HG02840 (cell line): ENCODE measurements around the gene XBP1.
A peak's percentile ranks its signal among the peaks of the same experiment; 100 is the strongest.
"Not testable (repeated sequence)": the region's sequence is repeated elsewhere in the genome, so short reads cannot be mapped to it uniquely, and the experiment has no call there.

Source experiments
- ATAC-seq: cut with Tn5 transposase; IDR thresholded peaks from one replicate; pipeline ENCODE4 v1.9.1; 2021; ENCODE audit warnings: mild to moderate bottlenecking, moderate library complexity, moderate number of reproducible peaks; ENCODE audit not compliant: unreplicated experiment, low FRiP score

The XBP1 gene

GRCh38 chr22:28819253-28820096 is 19.1 kb upstream of the XBP1 start:
- ATAC-seq = no peak

- ATAC-seq = no peak
Measured at GRCh38 chr22:28817919-28818859, 17.8 kb upstream of the XBP1 start.

- ATAC-seq = no peak
Measured at GRCh38 chr22:28817064-28817463, 16.7 kb upstream of the XBP1 start.

GRCh38 chr22:28815729-28816128 is 15.4 kb upstream of the XBP1 start:
- ATAC-seq = no peak

GRCh38 chr22:28815111-28815510 is 14.7 kb upstream of the XBP1 start:
- no peak for ATAC-seq

GRCh38 chr22:28813772-28814518 is 13.6 kb upstream of the XBP1 start:
- ATAC-seq = no peak

- no peak for ATAC-seq
Measured at GRCh38 chr22:28812516-28812915, 12.1 kb upstream of the XBP1 start.

- no peak for ATAC-seq
Measured at GRCh38 chr22:28810821-28811491, 10.6 kb upstream of the XBP1 start.

- no peak for ATAC-seq
Measured at GRCh38 chr22:28808716-28809355, 8.5 kb upstream of the XBP1 start.

- ATAC-seq = not testable (repeated sequence)
Measured at GRCh38 chr22:28805426-28805825, 5.1 kb upstream of the XBP1 start.

- ATAC-seq = no peak
Measured at GRCh38 chr22:28802595-28803123, 2.3 kb upstream of the XBP1 start.

GRCh38 chr22:28801845-28802594 is 1.7 kb upstream of the XBP1 start:
- no peak for ATAC-seq

- ATAC-seq = peak; percentile 16
Measured at GRCh38 chr22:28799606-28800307, 612 bp downstream of the XBP1 start.

GRCh38 chr22:28798810-28799605 is 1.4 kb downstream of the XBP1 start:
- ATAC-seq = no peak

GRCh38 chr22:28795932-28796856 is 4.2 kb downstream of the XBP1 start:
- no peak for ATAC-seq

- no peak for ATAC-seq
Measured at GRCh38 chr22:28795071-28795693, 5.2 kb downstream of the XBP1 start.
